ENCODE results near the gene NID2.

DNA sequence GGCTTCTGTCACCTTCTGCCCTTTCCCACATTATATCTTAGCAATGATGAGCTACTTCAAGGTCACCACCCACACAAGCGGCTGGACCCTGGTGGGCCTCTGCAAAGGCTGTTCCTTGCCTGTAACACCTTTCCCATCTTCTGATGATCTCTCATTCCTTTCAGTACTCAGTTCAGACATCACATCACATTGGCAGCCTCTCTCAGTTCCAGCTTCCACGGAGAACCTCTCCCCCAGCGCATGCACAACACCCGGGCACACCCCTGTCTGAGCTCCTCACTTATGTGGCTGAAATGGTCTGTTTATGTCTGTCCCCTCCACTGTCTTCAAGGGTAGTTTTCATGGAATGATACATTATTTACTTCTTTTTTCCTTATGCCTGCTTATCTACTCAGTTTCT, 6.5 kb upstream of the NID2 start:
- no peak for TF ChIP-seq POLR2A (IDR thresholded peaks at IDR 0.05)
- TF ChIP-seq, protein P1, sequence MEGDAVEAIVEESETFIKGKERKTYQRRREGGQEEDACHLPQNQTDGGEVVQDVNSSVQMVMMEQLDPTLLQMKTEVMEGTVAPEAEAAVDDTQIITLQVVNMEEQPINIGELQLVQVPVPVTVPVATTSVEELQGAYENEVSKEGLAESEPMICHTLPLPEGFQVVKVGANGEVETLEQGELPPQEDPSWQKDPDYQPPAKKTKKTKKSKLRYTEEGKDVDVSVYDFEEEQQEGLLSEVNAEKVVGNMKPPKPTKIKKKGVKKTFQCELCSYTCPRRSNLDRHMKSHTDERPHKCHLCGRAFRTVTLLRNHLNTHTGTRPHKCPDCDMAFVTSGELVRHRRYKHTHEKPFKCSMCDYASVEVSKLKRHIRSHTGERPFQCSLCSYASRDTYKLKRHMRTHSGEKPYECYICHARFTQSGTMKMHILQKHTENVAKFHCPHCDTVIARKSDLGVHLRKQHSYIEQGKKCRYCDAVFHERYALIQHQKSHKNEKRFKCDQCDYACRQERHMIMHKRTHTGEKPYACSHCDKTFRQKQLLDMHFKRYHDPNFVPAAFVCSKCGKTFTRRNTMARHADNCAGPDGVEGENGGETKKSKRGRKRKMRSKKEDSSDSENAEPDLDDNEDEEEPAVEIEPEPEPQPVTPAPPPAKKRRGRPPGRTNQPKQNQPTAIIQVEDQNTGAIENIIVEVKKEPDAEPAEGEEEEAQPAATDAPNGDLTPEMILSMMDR (IDR thresholded peaks at IDR 0.05), result no peak

Measured in testis (tissue), 2 donors.